Naive thymus-derived CD8-positive, alpha-beta T cell (primary cell): Measurements from ENCODE around the gene STIM1. TPM values are rescaled to one million over a fixed set of nuclear protein-coding genes. Genes with fewer than 3 reads are reported as not detected.
A peak's percentile ranks its signal among the peaks of the same experiment; 100 is the strongest.

Source experiments
- ATAC-seq, 2 donors: fragments of 150-1000 bp; cut with Tn5 transposase in 1 of 2; sonication (Bioruptor Pico), chemical (Tn5 transposase) in 1 of 2; 1 replicate in 1 of 2; 2 replicates in 1 of 2; pipeline ENCODE4 v1.10.0; 2021; ENCODE audit warnings: mild to moderate bottlenecking in 2 of 2, moderate library complexity in 2 of 2
- POLR2A ChIA-PET: fragments of 350-600 bp; sonication (Branson Sonifier 250); formaldehyde crosslinking; loops from one replicate; lab custom pipeline; 2021; ENCODE audit warnings: antibody characterized with exemption; lab: Charles Lee
- DNase-seq, 10 donors: peaks; one replicate each; pipeline versions ENCODE4 v3.0.0 to v3.0.0-alpha.2; 2020 to 2022
- H3K27ac Mint-ChIP-seq, 10 donors: one replicate each; pipeline ENCODE4 v1.8.0; 2020 to 2022; ENCODE audit warnings: mild to moderate bottlenecking in 10 of 10, mixed read lengths in 10 of 10, moderate library complexity in 4 of 10, inconsistent platforms in 1 of 10
- H3K27me3 Mint-ChIP-seq, 5 donors: one replicate each; pipeline ENCODE4 v1.8.0; 2021 to 2022; ENCODE audit warnings: mixed read lengths in 5 of 5
- H3K36me3 Mint-ChIP-seq, 3 donors: one replicate each; pipeline ENCODE4 v1.8.0; 2020 to 2022; ENCODE audit warnings: mixed read lengths in 3 of 3, mild to moderate bottlenecking in 2 of 3, inconsistent platforms in 1 of 3
- H3K4me1 Mint-ChIP-seq, 4 donors: one replicate each; pipeline ENCODE4 v1.8.0; 2021 to 2022; ENCODE audit warnings: mixed read lengths in 4 of 4
- H3K4me3 Mint-ChIP-seq, 10 donors: one replicate each; pipeline ENCODE4 v1.8.0; 2020 to 2022; ENCODE audit warnings: mild to moderate bottlenecking in 10 of 10, mixed read lengths in 10 of 10, moderate library complexity in 6 of 10, inconsistent platforms in 1 of 10
- H3K9me3 Mint-ChIP-seq, 9 donors: one replicate each; pipeline ENCODE4 v1.8.0; 2020 to 2022; ENCODE audit warnings: mixed read lengths in 9 of 9, mild to moderate bottlenecking in 3 of 9, inconsistent platforms in 1 of 9, moderate library complexity in 1 of 9
- polyA plus RNA-seq, 3 donors: library from polyadenylated mRNA; unstranded; fragments of 300-500 nt; fragmentation: Illumina TruSeq; gene quantifications; one replicate each; pipeline ENCODE4 v1.2.3, GENCODE V29; 2021
- total RNA-seq, 8 experiments: library from RNA in 2 of 8; stranded (reverse) in 2 of 8; gene quantifications; one replicate each; pipeline ENCODE4 v1.2.3 and lab custom pipeline; 2021 to 2026

STIM1 gene
- total and polyA plus RNA-seq, 5 experiments from 2014 or later: 33.4 to 101 (median 39.0) TPM

DNA sequence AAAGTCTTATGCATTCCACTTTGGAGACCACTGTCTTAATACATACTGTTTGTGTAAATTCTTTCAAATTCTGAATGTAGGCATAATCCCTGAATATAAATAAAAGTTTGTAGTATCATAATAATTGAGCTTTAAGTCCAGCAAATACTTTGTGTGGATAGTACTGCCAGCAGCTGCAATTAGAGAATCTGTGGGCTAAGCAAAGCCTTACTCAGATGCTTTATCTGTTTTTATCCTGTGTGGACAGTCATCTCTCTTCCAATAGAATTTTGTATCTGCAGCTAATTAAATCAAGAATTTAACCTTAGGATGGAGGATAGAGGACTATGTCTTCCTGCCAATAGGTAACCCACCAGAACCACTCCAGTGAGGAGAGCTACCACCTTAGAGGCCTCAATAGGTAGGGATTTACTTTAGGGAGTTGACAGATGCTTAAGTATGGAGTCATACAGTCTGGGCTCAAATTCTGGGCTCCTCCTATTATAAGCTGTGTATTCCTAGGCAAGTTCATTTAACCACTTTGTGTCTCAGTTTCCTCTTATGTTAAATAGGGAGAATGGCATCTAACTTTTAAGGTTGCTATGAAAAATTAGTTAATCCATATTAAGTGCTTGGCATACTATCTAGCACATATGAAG lies 71.1 kb downstream of the STIM1 start:
- Mint-ChIP-seq H3K9me3 (no peaks in the 10 kb centered on the region), H3K4me3 (no peak overlapping the region), H3K36me3 (peaks cover 0 to 25% (median 1%) of the 10 kb centered on the region in 3 donors), H3K27me3 (no peaks in the 10 kb centered on the region), H3K4me1 (peaks cover 18 to 68% (median 58%) of the 10 kb centered on the region in 4 donors), H3K27ac (peak overlapping the region in 7 of 10 donors; percentile 1 to 93 (median 55))
- DNase-seq: no peak
- ATAC-seq: no peak
- POLR2A ChIA-PET: interaction anchor here (1.4 to 1.8 kb wide), 2 partner anchors 15 to 72 kb away, joined by 3 to 7 read pairs; no protein-coding TSS in a partner anchor

DNA sequence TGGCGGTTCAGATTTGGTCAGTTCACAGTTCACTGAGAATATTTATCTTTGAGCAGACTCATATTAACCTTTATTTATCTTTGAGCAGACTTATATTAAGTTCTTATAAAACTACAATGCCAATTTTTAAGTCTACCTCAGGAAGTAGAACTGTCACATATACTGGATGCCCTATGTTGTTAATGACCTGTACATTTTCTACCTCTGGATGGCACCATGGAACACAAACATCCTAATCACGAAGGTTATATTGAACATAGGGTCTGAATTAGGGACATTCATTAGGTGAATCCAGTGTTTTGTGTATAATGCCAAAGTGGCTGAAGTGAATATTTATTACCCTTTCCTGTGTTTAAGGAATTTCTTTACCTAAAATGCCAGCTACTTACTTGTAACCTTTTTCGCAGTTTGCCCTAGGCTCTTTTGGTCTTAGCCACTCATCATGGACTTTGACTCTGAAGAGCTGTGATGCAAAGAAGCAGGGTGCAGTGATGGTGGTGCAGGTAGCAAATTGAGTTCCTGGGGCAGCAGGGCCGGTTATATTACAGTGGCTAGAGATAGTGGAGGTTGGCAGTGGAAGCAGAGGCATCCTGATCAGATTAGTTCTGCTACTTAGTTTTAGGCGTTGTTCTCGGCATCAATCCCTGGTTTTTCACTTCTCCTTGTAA lies 71.8 kb downstream of the STIM1 start:
- POLR2A ChIA-PET: interaction anchor here (0.9 to 1.8 kb wide), 2 partner anchors 15 to 73 kb away, joined by 4 to 7 read pairs; no protein-coding TSS in a partner anchor
- H3K4me3 Mint-ChIP-seq: no peak overlapping the region
- peak overlapping the region in 8 of 10 donors; percentile 35 to 93 (median 67) for H3K27ac Mint-ChIP-seq
- ATAC-seq: no peak
- peaks cover 20 to 66% (median 56%) of the 10 kb centered on the region in 4 donors for H3K4me1 Mint-ChIP-seq
- no peaks in the 10 kb centered on the region for H3K27me3 Mint-ChIP-seq
- peaks cover 0 to 24% (median 1%) of the 10 kb centered on the region in 3 donors for H3K36me3 Mint-ChIP-seq
- no peak for DNase-seq
- H3K9me3 Mint-ChIP-seq: no peaks in the 10 kb centered on the region

DNA sequence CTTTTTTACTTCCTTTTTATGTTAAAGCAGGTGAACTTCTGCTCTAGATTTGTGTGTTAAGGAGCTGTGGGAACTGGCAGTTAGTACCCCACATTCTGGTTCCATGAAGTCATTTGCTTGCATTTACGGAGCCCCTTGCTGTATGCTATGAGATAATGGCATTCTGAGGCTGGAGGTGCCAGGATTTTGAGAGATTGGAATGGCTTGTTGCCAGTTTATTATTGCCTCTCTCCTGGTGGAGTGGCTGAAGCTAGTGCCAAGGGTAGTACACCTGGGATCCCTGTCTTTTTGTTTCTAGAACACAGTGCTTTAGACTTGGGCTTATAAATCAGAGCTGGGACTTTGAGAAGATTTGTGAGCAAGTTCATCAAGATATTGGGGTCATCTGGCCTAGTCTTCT lies 73.8 kb downstream of the STIM1 start:
- Mint-ChIP-seq H3K36me3 (peaks cover 0 to 20% (median 1%) of the 10 kb centered on the region in 3 donors), H3K27me3 (no peaks in the 10 kb centered on the region), H3K4me3 (no peak overlapping the region), H3K27ac (peak overlapping the region in 3 of 10 donors; percentile 7 to 67 (median 20)), H3K9me3 (no peaks in the 10 kb centered on the region), H3K4me1 (peaks cover 26 to 74% (median 66%) of the 10 kb centered on the region in 4 donors)
- POLR2A ChIA-PET: interaction anchor here (0.9 kb wide), 1 partner anchor 74 kb away, joined by 3 read pairs; the partner anchor contains the start of gene STIM1
- DNase-seq (no peak), ATAC-seq (no peak)

DNA sequence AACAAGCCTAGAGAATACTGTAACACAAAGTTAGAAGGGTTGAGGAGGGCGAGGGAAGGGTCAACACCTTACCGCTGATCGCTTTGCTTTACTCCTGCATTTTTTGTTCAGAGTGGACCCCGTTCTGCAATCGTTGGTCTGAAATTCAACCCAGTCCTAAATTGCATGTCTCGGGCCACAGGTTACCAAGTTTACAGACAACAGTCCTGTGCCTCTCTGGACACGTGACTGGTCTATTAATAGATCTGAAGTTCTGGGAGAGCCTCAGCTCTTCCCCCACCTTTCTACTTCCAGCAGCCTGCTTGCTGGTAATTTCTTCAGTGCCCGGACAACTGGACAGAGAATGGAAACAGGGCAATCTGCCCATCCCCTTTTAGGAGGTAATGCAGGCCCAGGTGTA lies 74.2 kb downstream of the STIM1 start:
- H3K4me1 Mint-ChIP-seq: peaks cover 29 to 78% (median 71%) of the 10 kb centered on the region in 4 donors

DNA sequence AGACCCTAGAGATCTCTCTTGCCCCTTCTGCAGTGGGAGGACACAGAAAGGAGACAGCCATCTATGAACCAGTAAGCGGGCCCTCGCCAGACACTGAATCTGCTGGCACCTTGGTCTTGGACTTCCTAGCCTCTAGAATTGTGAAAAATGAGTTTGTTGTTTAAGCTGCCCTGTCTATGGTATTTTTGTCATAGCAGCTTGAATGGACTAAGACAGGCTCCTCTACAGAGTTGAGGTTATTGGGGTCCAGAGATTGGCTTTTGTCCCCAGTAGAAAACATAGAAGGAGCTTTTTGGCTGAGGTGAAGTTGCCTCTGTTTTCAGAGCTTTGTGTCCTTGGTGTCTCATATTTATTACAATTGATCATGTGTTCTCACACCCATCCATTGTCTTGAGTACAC lies 77.2 kb downstream of the STIM1 start:
- peaks cover 43 to 94% (median 86%) of the 10 kb centered on the region in 4 donors for H3K4me1 Mint-ChIP-seq
- no peaks in the 10 kb centered on the region for H3K27me3 Mint-ChIP-seq
- H3K27ac Mint-ChIP-seq: peak overlapping the region in 6 of 10 donors; percentile 20 to 81 (median 74)
- POLR2A ChIA-PET: interaction anchor here (0.7 to 0.8 kb wide), 2 partner anchors 27 to 52 kb away, joined by 5 read pairs; no protein-coding TSS in a partner anchor
- no peaks in the 10 kb centered on the region for H3K9me3 Mint-ChIP-seq
- H3K36me3 Mint-ChIP-seq: peaks cover 0 to 24% (median 1%) of the 10 kb centered on the region in 3 donors
- DNase-seq (no peak), ATAC-seq (no peak)
- H3K4me3 Mint-ChIP-seq: no peak overlapping the region

More for the DNA sequence above, 74.2 kb downstream of the STIM1 start:
- peak overlapping the region in 5 of 10 donors; percentile 7 to 67 (median 30) for H3K27ac Mint-ChIP-seq
- no peak for ATAC-seq
- no peak overlapping the region for H3K4me3 Mint-ChIP-seq
- POLR2A ChIA-PET: interaction anchor here (0.9 kb wide), 1 partner anchor 74 kb away, joined by 3 read pairs; the partner anchor contains the start of gene STIM1
- H3K36me3 Mint-ChIP-seq: peaks cover 0 to 20% (median 1%) of the 10 kb centered on the region in 3 donors
- no peaks in the 10 kb centered on the region for H3K9me3 Mint-ChIP-seq
- no peak for DNase-seq
- no peaks in the 10 kb centered on the region for H3K27me3 Mint-ChIP-seq

DNA sequence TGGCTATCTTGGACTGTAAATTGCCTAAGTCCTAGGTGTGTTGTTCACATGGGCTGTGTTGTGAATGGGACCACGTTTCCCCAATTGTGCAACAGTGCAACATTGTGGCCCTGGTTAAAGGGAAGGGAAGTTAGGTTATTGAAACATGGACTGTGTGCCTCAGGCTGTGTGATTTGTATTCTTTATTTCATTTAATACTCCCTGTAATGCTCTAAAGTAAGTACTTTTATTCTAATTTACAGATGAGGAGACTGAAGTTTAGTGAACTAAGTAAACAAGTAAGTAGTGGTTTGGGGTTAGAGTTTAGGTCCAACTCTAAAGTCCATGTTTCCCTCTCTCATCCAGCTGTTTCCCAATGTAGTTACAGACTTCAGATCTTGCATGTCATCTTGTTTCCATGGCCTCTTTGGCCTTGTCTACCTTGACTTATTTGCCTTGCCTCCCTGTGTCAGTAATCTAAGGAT lies 77.7 kb downstream of the STIM1 start:
- POLR2A ChIA-PET: interaction anchor here (0.7 to 1.0 kb wide), 3 partner anchors 15 to 52 kb away, joined by 3 to 5 read pairs (median 5); no protein-coding TSS in a partner anchor
- Mint-ChIP-seq H3K4me3 (peak overlapping the region in 3 of 10 donors; percentile 3 to 15 (median 6)), H3K27me3 (no peaks in the 10 kb centered on the region), H3K36me3 (peaks cover 0 to 21% (median 1%) of the 10 kb centered on the region in 3 donors), H3K4me1 (peaks cover 41 to 94% (median 82%) of the 10 kb centered on the region in 4 donors), H3K27ac (peak overlapping the region; percentile 9 to 89 (median 74)), H3K9me3 (no peaks in the 10 kb centered on the region)
- no peak for DNase-seq
- no peak for ATAC-seq

DNA sequence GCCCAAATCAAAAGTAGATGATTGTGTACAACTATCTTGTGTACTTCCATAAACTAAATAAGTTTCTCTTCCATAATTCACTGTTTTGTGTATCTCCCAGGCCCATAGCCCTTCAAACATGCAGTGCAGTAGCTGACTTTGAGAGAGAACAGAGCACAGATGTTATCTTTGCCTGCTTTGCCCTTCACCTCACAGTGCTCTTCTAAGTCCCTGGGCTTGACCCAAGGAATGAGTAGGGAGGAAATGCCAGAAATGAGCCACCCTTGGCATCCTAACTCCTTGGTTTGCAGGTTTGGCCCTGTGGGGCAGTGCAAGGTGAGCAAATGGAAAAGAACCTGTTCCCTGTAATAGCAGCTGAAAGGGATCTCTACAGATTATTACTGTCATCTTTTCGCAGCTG lies 79.2 kb downstream of the STIM1 start:
- H3K9me3 Mint-ChIP-seq: no peaks in the 10 kb centered on the region
- ATAC-seq (peak in 1 of 2 donors; percentile 11), DNase-seq (no peak)
- peaks cover 0 to 8% (median 1%) of the 10 kb centered on the region in 3 donors for H3K36me3 Mint-ChIP-seq
- no peaks in the 10 kb centered on the region for H3K27me3 Mint-ChIP-seq
- POLR2A ChIA-PET: interaction anchor here (0.9 kb wide), 1 partner anchor 55 kb away, joined by 3 read pairs; no protein-coding TSS in a partner anchor
- H3K4me3 Mint-ChIP-seq: peak overlapping the region in 4 of 10 donors; percentile 9 to 26 (median 12)
- H3K27ac Mint-ChIP-seq: peak overlapping the region; percentile 60 to 89 (median 76)
- H3K4me1 Mint-ChIP-seq: peaks cover 40 to 93% (median 79%) of the 10 kb centered on the region in 4 donors

DNA sequence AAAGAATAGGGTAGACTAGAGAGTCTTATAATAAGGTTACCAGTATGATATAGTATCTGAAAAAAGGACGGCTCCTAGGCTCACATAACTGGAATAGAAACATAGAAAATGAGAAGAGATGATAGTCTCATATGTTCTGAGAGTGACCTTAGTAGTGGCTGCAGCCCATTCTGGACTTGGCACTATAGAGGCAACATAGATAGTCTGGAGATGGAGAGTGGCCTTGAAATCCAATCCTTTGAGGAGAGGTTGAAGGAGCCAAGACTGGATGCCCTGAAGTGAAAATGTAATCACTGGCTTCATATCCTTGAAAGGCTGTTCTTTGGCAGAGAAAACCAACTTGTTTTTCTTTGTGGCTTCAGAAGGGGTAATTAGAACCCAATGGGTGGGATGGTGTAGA lies 81.1 kb downstream of the STIM1 start:
- ATAC-seq (no peak), DNase-seq (no peak)
- Mint-ChIP-seq H3K36me3 (peaks cover 0 to 7% (median 0%) of the 10 kb centered on the region in 3 donors), H3K27me3 (no peaks in the 10 kb centered on the region), H3K27ac (peak overlapping the region in 9 of 10 donors; percentile 11 to 77 (median 61)), H3K4me3 (peak overlapping the region in 3 of 10 donors; percentile 2 to 15 (median 9)), H3K4me1 (peaks cover 47 to 90% (median 81%) of the 10 kb centered on the region in 4 donors), H3K9me3 (no peaks in the 10 kb centered on the region)
- POLR2A ChIA-PET: interaction anchor here (1.5 kb wide), 1 partner anchor 130 kb away, joined by 5 read pairs; no protein-coding TSS in a partner anchor

DNA sequence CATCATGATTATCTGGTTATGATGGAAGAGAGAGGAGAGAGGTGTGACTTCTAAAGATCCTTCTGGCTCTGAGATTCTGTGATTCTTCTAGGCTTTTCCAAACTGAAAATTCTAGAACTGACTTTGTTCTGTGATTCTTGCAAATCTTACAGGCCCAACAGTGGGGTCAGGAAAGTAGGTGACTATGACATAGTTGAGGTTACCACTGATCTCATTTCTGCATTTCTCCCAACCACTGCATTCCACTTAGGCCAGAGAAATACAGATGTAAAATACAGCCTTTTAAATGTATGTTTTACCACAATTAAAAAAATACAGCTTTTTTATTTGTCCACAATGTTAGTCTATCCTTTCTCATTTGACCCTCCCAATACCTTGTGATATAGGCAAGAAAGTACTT lies 83.7 kb downstream of the STIM1 start:
- POLR2A ChIA-PET: interaction anchor here (1.0 to 13.0 kb wide), 3 partner anchors 10 to 82 kb away, joined by 3 to 139 read pairs (median 6); partner anchors contain the start of gene STIM1
- DNase-seq (no peak), ATAC-seq (no peak)
- peak overlapping the region in 8 of 10 donors; percentile 18 to 91 (median 82) for H3K27ac Mint-ChIP-seq
- H3K4me3 Mint-ChIP-seq: no peak overlapping the region
- H3K4me1 Mint-ChIP-seq: peaks cover 57 to 93% (median 91%) of the 10 kb centered on the region in 4 donors
- H3K27me3 Mint-ChIP-seq: no peaks in the 10 kb centered on the region
- H3K36me3 Mint-ChIP-seq: peaks cover 0 to 4% (median 0%) of the 10 kb centered on the region in 3 donors
- H3K9me3 Mint-ChIP-seq: no peaks in the 10 kb centered on the region

DNA sequence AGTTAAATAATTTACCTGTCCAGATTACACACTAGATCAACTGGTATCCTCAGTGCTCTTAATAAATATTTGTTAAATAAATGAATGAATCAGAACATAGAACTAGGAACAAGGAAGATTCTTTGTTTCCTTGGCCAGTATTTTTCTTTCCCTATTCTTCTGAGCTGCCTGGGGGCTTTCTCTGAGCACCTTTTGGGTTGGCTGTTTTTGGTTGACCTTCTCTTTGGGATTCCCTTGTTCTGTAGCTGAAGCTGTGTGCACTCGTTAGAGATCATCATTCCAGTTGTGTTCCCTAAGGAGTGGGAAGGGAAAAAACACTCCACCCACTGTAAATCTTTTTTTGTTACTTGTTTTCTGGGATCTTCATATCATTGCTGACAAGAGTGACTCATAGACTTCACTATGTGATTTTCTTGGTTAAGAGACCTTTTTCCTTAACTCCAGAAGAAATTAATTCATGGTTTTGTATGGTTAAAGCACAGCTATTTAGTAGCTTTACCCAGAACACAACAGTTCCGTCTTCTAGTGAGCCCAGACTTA lies 84.3 kb downstream of the STIM1 start:
- Mint-ChIP-seq H3K27ac (peak overlapping the region; percentile 46 to 91 (median 82)), H3K27me3 (no peaks in the 10 kb centered on the region), H3K4me3 (peak overlapping the region in 1 of 10 donors; percentile 20), H3K4me1 (peaks cover 57 to 93% (median 91%) of the 10 kb centered on the region in 4 donors), H3K36me3 (peaks cover 0 to 4% (median 0%) of the 10 kb centered on the region in 3 donors), H3K9me3 (no peaks in the 10 kb centered on the region)
- DNase-seq (no peak), ATAC-seq (no peak)
- POLR2A ChIA-PET: interaction anchor here (0.6 to 13.0 kb wide), 5 partner anchors 9 to 136 kb away, joined by 3 to 139 read pairs (median 5); partner anchors contain the start of gene STIM1

DNA sequence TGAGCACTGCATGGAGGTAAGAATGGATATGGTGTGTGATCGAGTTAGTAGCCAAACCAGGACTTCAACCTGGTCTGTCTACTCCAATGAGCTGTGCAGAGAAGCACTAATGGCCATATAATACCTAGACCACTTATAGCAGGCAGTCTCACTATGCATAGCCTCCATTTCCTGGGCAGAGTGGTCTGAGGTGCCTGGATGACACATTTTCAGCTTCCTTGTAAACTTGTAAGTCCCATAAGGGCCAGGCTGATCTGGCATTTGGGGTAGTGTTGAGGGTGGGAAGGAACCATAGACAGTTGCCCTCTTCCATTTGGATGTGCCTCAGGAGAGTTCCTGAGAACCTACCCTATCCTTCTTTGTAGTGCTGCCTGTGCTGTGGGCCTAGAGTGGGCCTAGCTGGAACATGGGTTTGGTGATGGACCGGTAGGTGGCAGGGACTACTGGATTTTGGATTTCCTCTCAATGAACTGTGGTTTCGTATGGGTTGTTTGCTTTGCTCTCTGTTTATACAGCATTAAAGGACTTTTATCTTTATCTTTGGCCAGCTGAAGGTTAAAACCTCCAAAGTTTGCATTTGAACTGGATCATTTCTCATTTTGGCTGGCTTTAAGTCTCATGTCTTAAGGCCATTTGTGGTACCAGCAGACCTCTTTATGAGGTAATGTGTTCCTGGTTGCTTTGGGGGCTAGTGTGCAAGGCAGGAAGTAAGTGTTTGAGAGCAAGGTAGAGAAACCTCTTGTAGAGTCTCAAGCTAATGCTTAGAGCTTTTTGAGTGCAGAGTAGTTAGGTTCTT lies 86.9 kb downstream of the STIM1 start:
- H3K27me3 Mint-ChIP-seq: no peaks in the 10 kb centered on the region
- H3K9me3 Mint-ChIP-seq: peaks cover 0 to 2% (median 0%) of the 10 kb centered on the region in 9 donors
- peaks cover 0 to 9% (median 0%) of the 10 kb centered on the region in 3 donors for H3K36me3 Mint-ChIP-seq
- ATAC-seq (peak; percentile 68 to 69), DNase-seq (peak in 6 of 10 donors; percentile 11 to 69 (median 54))
- POLR2A ChIA-PET: interaction anchor here (1.0 to 13.0 kb wide), 14 partner anchors 9 to 133 kb away, joined by 3 to 139 read pairs (median 4); partner anchors contain the start of genes RHOG and STIM1
- peak overlapping the region; percentile 31 to 74 (median 64) for H3K4me3 Mint-ChIP-seq
- H3K4me1 Mint-ChIP-seq: peaks cover 49 to 92% (median 89%) of the 10 kb centered on the region in 4 donors
- peak overlapping the region; percentile 73 to 96 (median 94) for H3K27ac Mint-ChIP-seq
